Mucosa of descending colon (tissue), 3 donors: ENCODE measurements around the gene FHL2. TPM values are rescaled to one million over a fixed set of nuclear protein-coding genes. Genes with fewer than 3 reads are reported as not detected.

Experiments used
- ATAC-seq: fragments of 200-7000 bp; cut with Tn5 transposase; one replicate; pipeline ENCODE4 v1.9.1; 2020; ENCODE audit warnings: mild to moderate bottlenecking, moderate library complexity
- DNase-seq, 3 donors: peaks; one replicate each; pipeline ENCODE4 v3.0.0-alpha.2; 2020
- H3K36me3 ChIP-seq: fragments of 200-600 bp; one replicate; pipeline ENCODE4 v1.8.0; 2021; ENCODE audit warnings: low read depth, mild to moderate bottlenecking
- H3K4me1 ChIP-seq: fragments of 200-600 bp; one replicate; pipeline ENCODE4 v1.8.0; 2021; ENCODE audit warnings: low read depth, mild to moderate bottlenecking
- H3K4me3 ChIP-seq: fragments of 200-600 bp; one replicate; pipeline ENCODE4 v1.8.0; 2021; ENCODE audit warnings: mild to moderate bottlenecking
- H3K9me3 ChIP-seq: fragments of 200-600 bp; one replicate; pipeline ENCODE4 v1.8.0; 2021; ENCODE audit warnings: mild to moderate bottlenecking
- intact Hi-C, 2 donors: fragments of 100-400 bp; cut with DNase I in 1 of 2; cut with micrococcal nuclease in 1 of 2; formaldehyde crosslinking; loops; one replicate each; pipeline versions ENCODE4 v1.11.0 to v1.11.1; 2022; cut with DNase I, micrococcal nuclease
- total RNA-seq, 3 donors: library from RNA; stranded (reverse); fragmentation: NEBNext Ultra II Directional in 2 of 3; extraction: Animal tissue kit (Norgen Biotek cat#: 25700) in 2 of 3; gene quantifications; one replicate each; pipeline versions ENCODE4 v1.2.1 to v1.2.4, GENCODE V29; 2021 to 2023
- TF ChIP-seq, protein P1 (sequence below): fragments of 200-600 bp; IDR thresholded peaks from one replicate; pipeline ENCODE4 v1.8.0; 2022; ENCODE audit warnings: antibody characterized with exemption, mild to moderate bottlenecking
- donor health status: DM: no; HTN: no; CAD: no; lungs with moderate emphysema.
- donor health status: DM: no; HTN: no; CAD: no.
- donor health status: DM: no; HTN: yes; CAD: no.

The FHL2 gene
- total RNA-seq, 3 donors from 2014 or later = 109 to 132 (median 113) TPM

- H3K4me1 ChIP-seq = peaks cover 31% of the 10 kb centered on the region
These were observed 14.0 kb downstream of the FHL2 start for GRCh38 chr2:105384861-105385260.

DNA sequence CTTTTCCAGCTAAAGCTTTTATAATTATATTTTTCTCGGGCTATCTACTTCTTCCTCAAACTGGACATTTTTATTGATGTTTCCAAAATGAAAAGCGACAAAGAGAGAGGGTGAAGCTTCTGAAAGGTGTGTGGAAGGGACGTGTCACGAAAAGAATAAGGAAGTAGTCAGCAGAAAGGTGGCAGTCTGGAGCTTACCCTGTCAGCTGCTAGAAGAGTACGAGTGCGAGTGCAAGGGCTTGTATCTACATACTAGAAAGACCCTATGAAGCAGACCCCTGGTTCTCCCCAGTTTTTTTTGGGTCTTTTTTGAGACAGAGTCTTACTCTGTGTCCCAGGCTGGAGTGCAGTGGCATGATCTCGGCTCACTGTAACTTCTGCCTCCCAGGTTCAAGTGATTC lies 14.6 kb downstream of the FHL2 start:
- DNase-seq (peak in 1 of 3 donors; percentile 62), ATAC-seq (peak; percentile 20)
- no peaks in the 10 kb centered on the region for H3K36me3 ChIP-seq
- H3K4me3 ChIP-seq = no peak overlapping the region
- intact Hi-C loops = no loop called here
- H3K4me1 ChIP-seq = peaks cover 34% of the 10 kb centered on the region
- H3K9me3 ChIP-seq = no peaks in the 10 kb centered on the region
- TF ChIP-seq, protein P1, sequence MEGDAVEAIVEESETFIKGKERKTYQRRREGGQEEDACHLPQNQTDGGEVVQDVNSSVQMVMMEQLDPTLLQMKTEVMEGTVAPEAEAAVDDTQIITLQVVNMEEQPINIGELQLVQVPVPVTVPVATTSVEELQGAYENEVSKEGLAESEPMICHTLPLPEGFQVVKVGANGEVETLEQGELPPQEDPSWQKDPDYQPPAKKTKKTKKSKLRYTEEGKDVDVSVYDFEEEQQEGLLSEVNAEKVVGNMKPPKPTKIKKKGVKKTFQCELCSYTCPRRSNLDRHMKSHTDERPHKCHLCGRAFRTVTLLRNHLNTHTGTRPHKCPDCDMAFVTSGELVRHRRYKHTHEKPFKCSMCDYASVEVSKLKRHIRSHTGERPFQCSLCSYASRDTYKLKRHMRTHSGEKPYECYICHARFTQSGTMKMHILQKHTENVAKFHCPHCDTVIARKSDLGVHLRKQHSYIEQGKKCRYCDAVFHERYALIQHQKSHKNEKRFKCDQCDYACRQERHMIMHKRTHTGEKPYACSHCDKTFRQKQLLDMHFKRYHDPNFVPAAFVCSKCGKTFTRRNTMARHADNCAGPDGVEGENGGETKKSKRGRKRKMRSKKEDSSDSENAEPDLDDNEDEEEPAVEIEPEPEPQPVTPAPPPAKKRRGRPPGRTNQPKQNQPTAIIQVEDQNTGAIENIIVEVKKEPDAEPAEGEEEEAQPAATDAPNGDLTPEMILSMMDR = no peak

More at GRCh38 chr2:105384861-105385260, 14.0 kb downstream of the FHL2 start:
- DNase-seq (no peak), ATAC-seq (no peak)
- Histone ChIP-seq H3K9me3 (no peaks in the 10 kb centered on the region), H3K36me3 (no peaks in the 10 kb centered on the region), H3K4me3 (no peak overlapping the region)
- TF ChIP-seq, protein P1 = no peak
- intact Hi-C loops = no loop called here

DNA sequence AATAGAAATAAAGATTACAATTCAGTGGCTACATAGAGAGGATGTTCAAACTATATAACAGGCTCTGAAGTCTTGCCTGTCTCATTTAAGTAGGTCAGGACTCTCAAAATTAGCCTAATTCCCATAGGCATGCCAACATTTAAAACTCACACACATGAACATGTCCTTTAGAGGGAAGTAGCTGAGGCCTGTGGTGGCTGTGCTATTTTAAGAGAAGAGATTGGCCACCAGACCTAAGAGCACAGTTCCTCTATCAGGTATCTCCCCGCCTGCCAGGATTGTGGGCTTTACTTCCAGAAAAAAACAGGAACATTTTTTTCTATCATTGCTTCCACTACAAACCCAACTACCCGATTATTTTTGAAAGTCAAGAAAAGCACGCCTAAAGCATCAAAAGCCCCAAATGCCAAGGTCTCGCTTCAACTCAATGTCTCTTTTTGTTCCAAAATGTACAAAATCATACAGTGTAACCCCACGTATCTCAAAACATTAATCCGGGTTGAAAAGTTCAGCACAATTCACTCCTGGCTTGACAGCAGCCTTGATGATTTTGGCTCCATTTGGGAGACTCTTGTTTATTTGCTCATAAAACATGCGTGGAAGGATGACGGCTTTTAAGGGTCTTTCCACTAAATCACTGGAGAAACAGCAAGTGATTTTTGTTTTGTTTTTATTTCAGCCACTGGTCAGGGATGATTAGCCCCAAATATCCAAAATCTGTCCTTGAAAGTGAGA lies 15.3 kb downstream of the FHL2 start:
- Histone ChIP-seq H3K9me3 (no peaks in the 10 kb centered on the region), H3K4me3 (no peak overlapping the region), H3K4me1 (peaks cover 34% of the 10 kb centered on the region), H3K36me3 (no peaks in the 10 kb centered on the region)
- intact Hi-C loops = no loop called here
- TF ChIP-seq, protein P1 = no peak
- ATAC-seq (no peak), DNase-seq (no peak)

- TF ChIP-seq, protein P1 = no peak
- Histone ChIP-seq H3K9me3 (no peaks in the 10 kb centered on the region), H3K4me1 (peaks cover 31% of the 10 kb centered on the region), H3K4me3 (no peak overlapping the region), H3K36me3 (no peaks in the 10 kb centered on the region)
- ATAC-seq = no peak
- no peak for DNase-seq
- intact Hi-C loops = no loop called here
These were observed 16.7 kb downstream of the FHL2 start for GRCh38 chr2:105382177-105382576.

- Histone ChIP-seq H3K4me1 (peaks cover 24% of the 10 kb centered on the region), H3K36me3 (no peaks in the 10 kb centered on the region), H3K9me3 (no peaks in the 10 kb centered on the region), H3K4me3 (no peak overlapping the region)
- TF ChIP-seq, protein P1 = no peak
- intact Hi-C loops = no loop called here
- ATAC-seq (no peak), DNase-seq (no peak)
These were observed 17.7 kb downstream of the FHL2 start for GRCh38 chr2:105381101-105381668.
